ENCODE results near the gene CTU2.

CTU2 gene

GRCh38 chr16:88764080-88764479 lies 57.8 kb downstream of the CTU2 start:
- DNase-seq = no peak

- no peak for DNase-seq
These were observed 58.6 kb downstream of the CTU2 start for GRCh38 chr16:88764913-88765349.
